ENCODE results near the gene DSCAML1. TPM values are rescaled to one million over a fixed set of nuclear protein-coding genes. Genes with fewer than 3 reads are reported as not detected.

The DSCAML1 gene
- total RNA-seq, 2 experiments from 2014 or later = not detected

DNA sequence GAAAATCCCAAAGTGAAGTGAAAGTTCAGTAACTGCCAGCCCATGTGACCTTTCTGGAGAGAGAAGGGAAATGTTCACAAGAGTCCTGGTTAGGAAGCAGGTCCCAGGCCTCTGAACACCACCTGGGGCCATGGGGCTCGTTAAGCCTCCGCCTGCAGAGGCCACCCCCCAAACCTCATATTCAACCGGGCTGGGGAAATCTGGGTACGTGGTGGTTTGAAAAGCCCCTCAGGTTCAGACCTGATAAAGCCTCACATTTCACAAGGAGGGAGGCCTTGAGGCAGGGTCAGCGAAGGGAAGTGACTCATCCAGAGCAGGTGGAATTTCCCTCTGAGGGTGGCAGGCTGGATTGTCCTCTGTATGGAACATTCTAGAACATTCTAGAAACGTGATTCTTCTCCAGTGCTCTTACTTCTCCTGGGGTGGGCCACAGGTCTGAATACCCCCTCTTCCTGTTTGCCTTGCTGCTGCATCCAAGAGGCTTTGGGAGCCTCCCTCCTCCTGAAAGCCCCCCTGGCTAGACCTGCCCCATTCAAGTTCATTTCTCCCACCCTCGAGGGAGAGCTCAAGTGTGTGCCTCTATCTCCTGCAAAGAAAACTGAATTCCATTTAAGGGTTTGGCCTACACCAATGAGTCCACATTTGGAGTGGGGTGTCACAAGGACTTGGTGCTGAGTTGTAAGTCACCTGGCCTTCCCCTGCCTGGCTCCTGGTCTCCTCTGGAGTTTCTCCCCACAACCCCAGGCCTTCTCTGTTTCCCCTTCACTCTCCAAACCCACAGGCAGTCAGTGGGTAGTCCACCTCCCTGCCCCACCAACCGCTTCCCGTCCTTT, 21.2 kb upstream of the DSCAML1 start:
- H2AFZ ChIP-seq (ENCODE audit: low read length) = no peak overlapping the region

GRCh38 chr11:117817368-117818040, 20.5 kb upstream of the DSCAML1 start:
- intact Hi-C loops (cut with micrococcal nuclease; ENCODE audit: unreplicated experiment) = loop anchor here (1.0 to 10.0 kb wide), 4 partner anchors 10 to 391 kb away; partner anchors contain the start of gene SCN2B
- Histone ChIP-seq H3K4me3 (ENCODE audit: low read depth, low read length, poor library complexity, severe bottlenecking) (no peak overlapping the region), H4K20me1 (ENCODE audit: insufficient read depth, low read length) (no peaks in the 10 kb centered on the region; the same call in 1 of the 2 replicates), H3K9me2 (ENCODE audit: insufficient read depth, low read length) (no peaks in the 10 kb centered on the region), H3K79me2 (ENCODE audit: insufficient read depth, low read depth, low read length) (no peaks in the 10 kb centered on the region), H3K4me1 (ENCODE audit: insufficient read depth, low read length, poor library complexity, severe bottlenecking) (peaks cover 16% of the 10 kb centered on the region), H3K27ac (ENCODE audit: low read depth, low read length, poor library complexity, severe bottlenecking) (no peak overlapping the region), H3K4me2 (ENCODE audit: low read length) (no peak overlapping the region), H2AFZ (ENCODE audit: low read length) (no peak overlapping the region), H3K36me3 (ENCODE audit: insufficient read depth, low read length) (no peaks in the 10 kb centered on the region), H3K9me3 (ENCODE audit: low read length) (no peaks in the 10 kb centered on the region)
- POLR2A ChIA-PET = interaction anchor here (1.9 kb wide), 1 partner anchor 9 kb away, joined by 7 read pairs; no protein-coding TSS in a partner anchor
- BruUV-seq (replicated peaks) = no TSS peak
- DNase-seq (ENCODE audit: low spot score) = peak; percentile 64
- CTCF ChIA-PET (ENCODE audit: unreplicated experiment) = interaction anchor here (0.7 to 2.4 kb wide), 2 partner anchors 10 to 391 kb away, joined by 3 to 11 read pairs; no protein-coding TSS in a partner anchor
- no peak for TF ChIP-seq EZH2phosphoT487 (IDR thresholded peaks at IDR 0.05; ENCODE audit: borderline replicate concordance, low read depth, low read length)
- TF ChIP-seq CTCF (conservative IDR thresholded peaks at IDR 0.05; ENCODE audit: low read length) = peak; percentile 98

More for the DNA sequence above, 21.2 kb upstream of the DSCAML1 start:
- Histone ChIP-seq H3K4me2 (ENCODE audit: low read length) (no peak overlapping the region), H3K9me2 (ENCODE audit: insufficient read depth, low read length) (no peaks in the 10 kb centered on the region), H4K20me1 (ENCODE audit: insufficient read depth, low read length) (no peaks in the 10 kb centered on the region; the same call in 1 of the 2 replicates), H3K36me3 (ENCODE audit: insufficient read depth, low read length) (no peaks in the 10 kb centered on the region), H3K4me3 (ENCODE audit: low read depth, low read length, poor library complexity, severe bottlenecking) (no peak overlapping the region), H3K27ac (ENCODE audit: low read depth, low read length, poor library complexity, severe bottlenecking) (no peak overlapping the region), H3K4me1 (ENCODE audit: insufficient read depth, low read length, poor library complexity, severe bottlenecking) (peaks cover 16% of the 10 kb centered on the region), H3K9me3 (ENCODE audit: low read length) (no peaks in the 10 kb centered on the region), H3K79me2 (ENCODE audit: insufficient read depth, low read depth, low read length) (no peaks in the 10 kb centered on the region)
- ChIA-PET POLR2A (interaction anchor here (1.9 kb wide), 1 partner anchor 10 kb away, joined by 7 read pairs; no protein-coding TSS in a partner anchor), CTCF (ENCODE audit: unreplicated experiment) (interaction anchor here (1.1 to 2.4 kb wide), 2 partner anchors 11 to 135 kb away, joined by 5 to 11 read pairs; no protein-coding TSS in a partner anchor)
- TF ChIP-seq CTCF (conservative IDR thresholded peaks at IDR 0.05; ENCODE audit: low read length) (peak; percentile 52; the same call in 1 of the 2 replicates), EZH2phosphoT487 (IDR thresholded peaks at IDR 0.05; ENCODE audit: borderline replicate concordance, low read depth, low read length) (no peak)
- no peak for DNase-seq (ENCODE audit: low spot score)
- intact Hi-C loops (cut with micrococcal nuclease; ENCODE audit: unreplicated experiment) = loop anchor here (10.0 kb wide), 2 partner anchors 127 to 357 kb away; partner anchors contain the start of gene SCN2B
- no TSS peak for BruUV-seq (replicated peaks)

Data from OCI-LY7 (cell line).